ENCODE measurements around the gene RASSF4. TPM values are rescaled to one million over a fixed set of nuclear protein-coding genes. Genes with fewer than 3 reads are reported as not detected.

RASSF4 gene
- total RNA-seq, 1 experiment from 2014 or later: 11.5 TPM

DNA sequence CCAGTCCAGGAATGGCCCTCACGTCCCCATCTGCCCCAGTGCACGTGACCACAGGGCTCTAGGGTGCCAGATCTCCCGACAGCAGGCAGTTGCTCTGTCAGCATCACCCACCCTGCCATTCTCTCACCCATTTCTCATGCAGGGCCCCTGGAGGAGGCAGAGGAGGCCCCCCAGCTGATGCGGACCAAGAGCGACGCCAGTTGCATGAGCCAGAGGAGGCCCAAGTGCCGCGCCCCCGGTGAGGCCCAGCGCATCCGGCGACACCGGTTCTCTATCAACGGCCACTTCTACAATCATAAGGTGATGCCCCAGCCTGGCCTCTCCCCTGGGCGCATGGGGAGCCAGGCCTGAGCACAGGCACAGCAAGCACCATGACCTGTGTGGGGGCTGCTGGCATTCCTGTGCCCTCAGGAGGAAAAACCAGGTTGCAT lies 25.1 kb downstream of the RASSF4 start:
- Histone ChIP-seq H4K8ac (replicated peaks; ENCODE audit: insufficient read length, low read depth, low read length) (no peak overlapping the region), H2BK12ac (ENCODE audit: insufficient read length, low read depth, low read length) (no peak overlapping the region), H3T11ph (ENCODE audit: low read length) (no peak overlapping the region), H3K9me3 (ENCODE audit: control insufficient read depth, low read depth, low read length) (no peaks in the 10 kb centered on the region), H2BK20ac (ENCODE audit: low read depth, low read length, poor library complexity, severe bottlenecking) (no peak overlapping the region), H4K5ac (ENCODE audit: insufficient read length, low read depth, low read length) (no peak overlapping the region), H2BK15ac (ENCODE audit: low read depth, low read length) (no peak overlapping the region), H2BK120ac (ENCODE audit: low read depth, low read length, poor library complexity, severe bottlenecking) (no peak overlapping the region), H2AK5ac (ENCODE audit: insufficient read length, low read length) (no peak overlapping the region), H3K18ac (ENCODE audit: insufficient read length, low read depth, low read length) (no peak overlapping the region), H3K4me1 (ENCODE audit: insufficient read depth, low read length) (peaks cover 12% of the 10 kb centered on the region; the same call in 1 of the 2 replicates), H4K91ac (ENCODE audit: insufficient read length, low read depth, low read length) (no peak overlapping the region), H3K23me2 (ENCODE audit: insufficient read length, low read depth, low read length, poor library complexity, severe bottlenecking) (no peaks in the 10 kb centered on the region), H3K27me3 (ENCODE audit: insufficient read depth, low read length) (no peaks in the 10 kb centered on the region), H3K79me1 (ENCODE audit: insufficient read depth, low read depth, low read length, poor library complexity, severe bottlenecking) (no peaks in the 10 kb centered on the region), H2AFZ (ENCODE audit: low read length) (no peak overlapping the region), H2BK5ac (ENCODE audit: insufficient read length, low read length) (no peak overlapping the region), H3K14ac (ENCODE audit: insufficient read depth, low read length) (no peak overlapping the region), H3K4ac (ENCODE audit: low read depth, low read length) (no peak overlapping the region), H4K20me1 (ENCODE audit: control insufficient read depth, insufficient read depth, insufficient read length) (no peaks in the 10 kb centered on the region), H3K23ac (ENCODE audit: insufficient read length, low read depth, low read length) (no peak overlapping the region), H3K79me2 (ENCODE audit: insufficient read depth, low read length) (no peaks in the 10 kb centered on the region), H3K27ac (ENCODE audit: insufficient read length, low read depth, low read length) (no peak overlapping the region), H3K56ac (ENCODE audit: insufficient read length, low read depth, low read length) (no peak overlapping the region), H3K9ac (ENCODE audit: extremely low read depth, insufficient read length, low read length) (no peak overlapping the region), H3K4me2 (ENCODE audit: insufficient read depth, insufficient read length, low read length) (no peak overlapping the region)
- Mint-ChIP-seq H3K4me1 (peaks cover 63 to 67% of the 10 kb centered on the region in 2 experiments), H3K27ac (no peak overlapping the region; a peak in 1 of 7 replicates), H3K36me3 (ENCODE audit: insufficient read depth in 1 of 3, low read depth in 3 of 3) (peaks cover 4 to 9% (median 8%) of the 10 kb centered on the region in 3 experiments; a peak in 5 of 7 replicates), H3K27me3 (ENCODE audit: low read depth) (peaks cover 3% of the 10 kb centered on the region), H3K9me3 (no peaks in the 10 kb centered on the region; a peak in 2 of 5 replicates), H3K4me3 (no peak overlapping the region)
- TF ChIP-seq, protein P1, sequence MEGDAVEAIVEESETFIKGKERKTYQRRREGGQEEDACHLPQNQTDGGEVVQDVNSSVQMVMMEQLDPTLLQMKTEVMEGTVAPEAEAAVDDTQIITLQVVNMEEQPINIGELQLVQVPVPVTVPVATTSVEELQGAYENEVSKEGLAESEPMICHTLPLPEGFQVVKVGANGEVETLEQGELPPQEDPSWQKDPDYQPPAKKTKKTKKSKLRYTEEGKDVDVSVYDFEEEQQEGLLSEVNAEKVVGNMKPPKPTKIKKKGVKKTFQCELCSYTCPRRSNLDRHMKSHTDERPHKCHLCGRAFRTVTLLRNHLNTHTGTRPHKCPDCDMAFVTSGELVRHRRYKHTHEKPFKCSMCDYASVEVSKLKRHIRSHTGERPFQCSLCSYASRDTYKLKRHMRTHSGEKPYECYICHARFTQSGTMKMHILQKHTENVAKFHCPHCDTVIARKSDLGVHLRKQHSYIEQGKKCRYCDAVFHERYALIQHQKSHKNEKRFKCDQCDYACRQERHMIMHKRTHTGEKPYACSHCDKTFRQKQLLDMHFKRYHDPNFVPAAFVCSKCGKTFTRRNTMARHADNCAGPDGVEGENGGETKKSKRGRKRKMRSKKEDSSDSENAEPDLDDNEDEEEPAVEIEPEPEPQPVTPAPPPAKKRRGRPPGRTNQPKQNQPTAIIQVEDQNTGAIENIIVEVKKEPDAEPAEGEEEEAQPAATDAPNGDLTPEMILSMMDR (conservative IDR thresholded peaks at IDR 0.05): no peak
- WGBS (ENCODE audit: extremely low coverage, insufficient read length, low lambda C conversion rate): no CpG with 5 or more reads among the region's 15 CpGs
- DNase-seq: no peak
